ENCODE results near the gene TRAPPC12.

TRAPPC12 gene

GRCh38 chr2:3479430-3480320 is 100.2 kb downstream of the TRAPPC12 start:
- Histone ChIP-seq H3K9ac (ENCODE audit: low read depth, low read length, poor library complexity) (no peak overlapping the region), H2AFZ (ENCODE audit: low read length) (no peak overlapping the region), H3K23ac (ENCODE audit: low read depth, low read length, poor library complexity) (no peak overlapping the region), H3K79me1 (ENCODE audit: low read depth, low read length) (peaks cover 2% of the 10 kb centered on the region), H2BK5ac (ENCODE audit: low read length) (no peak overlapping the region), H3K27ac (replicated peaks; ENCODE audit: low read length) (no peak overlapping the region), H3K27me3 (ENCODE audit: control insufficient read depth in 3 of 3, insufficient read depth in 3 of 3, low read depth in 1 of 3, low read length in 3 of 3) (no peaks in the 10 kb centered on the region), H4K91ac (ENCODE audit: low read depth, low read length, poor library complexity) (no peak overlapping the region), H2BK120ac (ENCODE audit: low read depth, low read length) (no peak overlapping the region), H2BK12ac (ENCODE audit: low read length) (no peak overlapping the region), H4K8ac (ENCODE audit: low read depth, low read length) (no peak overlapping the region), H2AK5ac (ENCODE audit: low read depth, low read length) (no peak overlapping the region), H3K4me1 (ENCODE audit: control insufficient read depth in 2 of 2, insufficient read depth in 1 of 2, low read depth in 1 of 2, low read length in 2 of 2) (peaks cover 14 to 16% of the 10 kb centered on the region in 2 donors), H3K4me3 (ENCODE audit: low read length in 2 of 2) (no peak overlapping the region), H3K9me3 (replicated peaks in 1 of 2; ENCODE audit: control insufficient read depth in 2 of 2, insufficient read depth in 1 of 2, low read depth in 1 of 2, low read length in 2 of 2) (peaks cover 0 to 9% of the 10 kb centered on the region in 2 donors), H3K4me2 (ENCODE audit: insufficient read depth, low read length, poor library complexity, severe bottlenecking) (no peak overlapping the region), H3K18ac (ENCODE audit: low read length) (no peak overlapping the region), H2BK15ac (ENCODE audit: low read length) (no peak overlapping the region), H3K4ac (ENCODE audit: low read length) (no peak overlapping the region), H3K14ac (ENCODE audit: low read length) (no peak overlapping the region), H3K36me3 (replicated peaks in 1 of 2; ENCODE audit: control insufficient read depth in 2 of 2, insufficient read depth in 2 of 2, low read length in 2 of 2) (peaks cover 4 to 49% of the 10 kb centered on the region in 2 donors)
- no CpG with 5 or more reads among the region's 31 CpGs for WGBS, 2 donors (ENCODE audit: extremely low coverage in 2 of 2, insufficient read length in 2 of 2, insufficient replicate concordance in 1 of 2)
- no peak for DNase-seq (ENCODE audit: low spot score)

GRCh38 chr2:3480352-3481010 is 101.0 kb downstream of the TRAPPC12 start:
- Histone ChIP-seq H3K4me2 (ENCODE audit: insufficient read depth, low read length, poor library complexity, severe bottlenecking) (no peak overlapping the region), H3K23ac (ENCODE audit: low read depth, low read length, poor library complexity) (no peak overlapping the region), H2BK5ac (ENCODE audit: low read length) (no peak overlapping the region), H2BK12ac (ENCODE audit: low read length) (no peak overlapping the region), H2BK120ac (ENCODE audit: low read depth, low read length) (no peak overlapping the region), H2BK15ac (ENCODE audit: low read length) (no peak overlapping the region), H2AFZ (ENCODE audit: low read length) (no peak overlapping the region), H4K91ac (ENCODE audit: low read depth, low read length, poor library complexity) (no peak overlapping the region), H3K18ac (ENCODE audit: low read length) (no peak overlapping the region), H3K36me3 (replicated peaks in 1 of 2; ENCODE audit: control insufficient read depth in 2 of 2, insufficient read depth in 2 of 2, low read length in 2 of 2) (peaks cover 4 to 49% of the 10 kb centered on the region in 2 donors), H3K9ac (ENCODE audit: low read depth, low read length, poor library complexity) (no peak overlapping the region), H2AK5ac (ENCODE audit: low read depth, low read length) (no peak overlapping the region), H3K4ac (ENCODE audit: low read length) (no peak overlapping the region), H3K27ac (replicated peaks; ENCODE audit: low read length) (no peak overlapping the region), H3K14ac (ENCODE audit: low read length) (no peak overlapping the region), H3K4me3 (ENCODE audit: low read length in 2 of 2) (no peak overlapping the region), H3K27me3 (ENCODE audit: control insufficient read depth in 3 of 3, insufficient read depth in 3 of 3, low read depth in 1 of 3, low read length in 3 of 3) (no peaks in the 10 kb centered on the region), H4K8ac (ENCODE audit: low read depth, low read length) (no peak overlapping the region), H3K79me1 (ENCODE audit: low read depth, low read length) (peaks cover 2% of the 10 kb centered on the region), H3K9me3 (replicated peaks in 1 of 2; ENCODE audit: control insufficient read depth in 2 of 2, insufficient read depth in 1 of 2, low read depth in 1 of 2, low read length in 2 of 2) (peaks cover 0 to 10% of the 10 kb centered on the region in 2 donors), H3K4me1 (ENCODE audit: control insufficient read depth in 2 of 2, insufficient read depth in 1 of 2, low read depth in 1 of 2, low read length in 2 of 2) (peaks cover 14 to 16% of the 10 kb centered on the region in 2 donors)
- DNase-seq (ENCODE audit: low spot score), result no peak
- whole genome bisulfite sequencing, 2 donors (ENCODE audit: extremely low coverage in 2 of 2, insufficient read length in 2 of 2, insufficient replicate concordance in 1 of 2), result no CpG with 5 or more reads among the region's 7 CpGs

GRCh38 chr2:3481011-3481400 is 101.5 kb downstream of the TRAPPC12 start:
- H2BK12ac ChIP-seq (ENCODE audit: low read length), result no peak overlapping the region
- H3K4ac ChIP-seq (ENCODE audit: low read length), result no peak overlapping the region
- no peak overlapping the region for H2AFZ ChIP-seq (ENCODE audit: low read length)
- no peak overlapping the region for H3K4me3 ChIP-seq (ENCODE audit: low read length in 2 of 2)
- no peak overlapping the region for H4K91ac ChIP-seq (ENCODE audit: low read depth, low read length, poor library complexity)
- no peak overlapping the region for H4K8ac ChIP-seq (ENCODE audit: low read depth, low read length)
- H3K27me3 ChIP-seq (ENCODE audit: control insufficient read depth in 3 of 3, insufficient read depth in 3 of 3, low read depth in 1 of 3, low read length in 3 of 3), result no peaks in the 10 kb centered on the region
- H2BK120ac ChIP-seq (ENCODE audit: low read depth, low read length), result no peak overlapping the region
- peaks cover 0 to 13% of the 10 kb centered on the region in 2 donors for H3K9me3 ChIP-seq (replicated peaks in 1 of 2; ENCODE audit: control insufficient read depth in 2 of 2, insufficient read depth in 1 of 2, low read depth in 1 of 2, low read length in 2 of 2)
- no peak overlapping the region for H3K9ac ChIP-seq (ENCODE audit: low read depth, low read length, poor library complexity)
- H2AK5ac ChIP-seq (ENCODE audit: low read depth, low read length), result no peak overlapping the region
- H2BK5ac ChIP-seq (ENCODE audit: low read length), result no peak overlapping the region
- H3K27ac ChIP-seq (replicated peaks; ENCODE audit: low read length), result no peak overlapping the region
- no peak overlapping the region for H3K18ac ChIP-seq (ENCODE audit: low read length)
- peaks cover 10% of the 10 kb centered on the region in 2 donors for H3K4me1 ChIP-seq (ENCODE audit: control insufficient read depth in 2 of 2, insufficient read depth in 1 of 2, low read depth in 1 of 2, low read length in 2 of 2)
- H2BK15ac ChIP-seq (ENCODE audit: low read length), result no peak overlapping the region
- no CpG with 5 or more reads among the region's 5 CpGs for WGBS, 2 donors (ENCODE audit: extremely low coverage in 2 of 2, insufficient read length in 2 of 2, insufficient replicate concordance in 1 of 2)
- H3K4me2 ChIP-seq (ENCODE audit: insufficient read depth, low read length, poor library complexity, severe bottlenecking), result no peak overlapping the region
- peaks cover 2% of the 10 kb centered on the region for H3K79me1 ChIP-seq (ENCODE audit: low read depth, low read length)
- H3K36me3 ChIP-seq (replicated peaks in 1 of 2; ENCODE audit: control insufficient read depth in 2 of 2, insufficient read depth in 2 of 2, low read length in 2 of 2), result peaks cover 4 to 51% of the 10 kb centered on the region in 2 donors
- DNase-seq (ENCODE audit: low spot score), result no peak
- no peak overlapping the region for H3K23ac ChIP-seq (ENCODE audit: low read depth, low read length, poor library complexity)
- no peak overlapping the region for H3K14ac ChIP-seq (ENCODE audit: low read length)

DNA sequence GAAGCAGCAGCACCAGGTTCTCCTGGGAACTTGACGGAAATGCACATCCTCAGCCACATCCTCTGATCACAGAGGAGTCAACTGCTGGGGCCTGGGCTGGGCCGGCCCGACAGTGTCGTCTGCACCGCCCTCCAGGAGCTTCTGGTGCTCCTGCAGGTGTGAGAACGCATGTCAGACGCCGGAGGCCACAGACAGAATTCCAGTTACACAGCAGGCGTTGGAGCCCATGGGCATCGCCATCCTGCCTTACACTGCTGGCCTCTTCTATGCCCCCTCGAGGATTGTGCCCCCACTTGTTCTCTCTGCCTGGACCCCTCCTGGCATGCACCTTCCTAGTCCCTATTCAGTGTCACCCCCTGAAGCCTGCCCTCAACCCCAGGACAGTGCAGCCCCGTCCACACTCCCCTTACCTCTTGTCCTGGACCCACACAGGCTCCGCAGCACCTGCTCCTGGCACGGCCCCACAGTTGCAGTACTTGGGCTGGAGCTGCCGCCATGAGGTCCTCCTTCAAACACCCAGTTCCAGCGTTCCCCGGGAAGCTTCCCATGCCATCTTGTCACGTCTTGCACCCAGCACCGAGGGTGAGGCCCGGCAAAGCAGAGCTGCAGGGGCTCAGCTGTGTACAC is 102.4 kb downstream of the TRAPPC12 start:
- Histone ChIP-seq H3K4me3 (ENCODE audit: low read length in 2 of 2) (peak overlapping the region in 1 of 2 donors; percentile 27), H2BK5ac (ENCODE audit: low read length) (no peak overlapping the region), H3K27me3 (ENCODE audit: control insufficient read depth in 3 of 3, insufficient read depth in 3 of 3, low read depth in 1 of 3, low read length in 3 of 3) (no peaks in the 10 kb centered on the region), H3K79me1 (ENCODE audit: low read depth, low read length) (peaks cover 2% of the 10 kb centered on the region), H3K36me3 (replicated peaks in 1 of 2; ENCODE audit: control insufficient read depth in 2 of 2, insufficient read depth in 2 of 2, low read length in 2 of 2) (peaks cover 4 to 54% of the 10 kb centered on the region in 2 donors), H3K9me3 (replicated peaks in 1 of 2; ENCODE audit: control insufficient read depth in 2 of 2, insufficient read depth in 1 of 2, low read depth in 1 of 2, low read length in 2 of 2) (peaks cover 0 to 16% of the 10 kb centered on the region in 2 donors), H3K18ac (ENCODE audit: low read length) (peak overlapping the region; percentile 25), H3K4ac (ENCODE audit: low read length) (no peak overlapping the region), H4K91ac (ENCODE audit: low read depth, low read length, poor library complexity) (no peak overlapping the region), H3K23ac (ENCODE audit: low read depth, low read length, poor library complexity) (peak overlapping the region; percentile 78), H3K9ac (ENCODE audit: low read depth, low read length, poor library complexity) (no peak overlapping the region), H3K27ac (replicated peaks; ENCODE audit: low read length) (no peak overlapping the region), H2BK15ac (ENCODE audit: low read length) (no peak overlapping the region), H3K4me2 (ENCODE audit: insufficient read depth, low read length, poor library complexity, severe bottlenecking) (no peak overlapping the region), H2BK120ac (ENCODE audit: low read depth, low read length) (no peak overlapping the region), H3K14ac (ENCODE audit: low read length) (peak overlapping the region; percentile 9), H2AFZ (ENCODE audit: low read length) (no peak overlapping the region), H3K4me1 (ENCODE audit: control insufficient read depth in 2 of 2, insufficient read depth in 1 of 2, low read depth in 1 of 2, low read length in 2 of 2) (peaks cover 2% of the 10 kb centered on the region in 2 donors), H2AK5ac (ENCODE audit: low read depth, low read length) (peak overlapping the region; percentile 80), H4K8ac (ENCODE audit: low read depth, low read length) (no peak overlapping the region), H2BK12ac (ENCODE audit: low read length) (no peak overlapping the region)
- whole genome bisulfite sequencing, 2 donors (ENCODE audit: extremely low coverage in 2 of 2, insufficient read length in 2 of 2, insufficient replicate concordance in 1 of 2), result no CpG with 5 or more reads among the region's 20 CpGs
- no peak for DNase-seq (ENCODE audit: low spot score)

All from neuronal stem cell (in vitro differentiated cells).